Right ventricle myocardium inferior (tissue), 1 donor: ENCODE data around the gene RUFY1. TPM values are rescaled to one million over a fixed set of nuclear protein-coding genes. Genes with fewer than 3 reads are reported as not detected.
A peak's percentile ranks its signal among the peaks of the same experiment; 100 is the strongest.
"Not testable (repeated sequence)": the region's sequence is repeated elsewhere in the genome, so short reads cannot be mapped to it uniquely, and the experiment has no call there.

Source experiments
- ATAC-seq: fragments of 200-7000 bp; cut with Tn5 transposase; one replicate; pipeline ENCODE4 v1.9.1; 2020; ENCODE audit warnings: mild to moderate bottlenecking, moderate library complexity
- DNase-seq: peaks from one replicate; pipeline ENCODE4 v3.0.0; 2021; ENCODE audit errors: missing footprints
- intact Hi-C: fragments of 100-400 bp; cut with DNase I; formaldehyde crosslinking; loops from one replicate; pipeline ENCODE4 v1.11.0; 2022
- total RNA-seq: library from RNA; stranded (reverse); fragmentation: NEBNext Ultra II Directional; extraction: Animal tissue kit (Norgen Biotek cat#: 25700); gene quantifications from one replicate; pipeline ENCODE4 v1.2.1, GENCODE V29; 2021
- donor health status: DM: no; HTN: yes; CAD: no; lungs with severe emphysema.

The RUFY1 gene
- total RNA-seq, 1 donor from 2014 or later, result 20.9 TPM

DNA sequence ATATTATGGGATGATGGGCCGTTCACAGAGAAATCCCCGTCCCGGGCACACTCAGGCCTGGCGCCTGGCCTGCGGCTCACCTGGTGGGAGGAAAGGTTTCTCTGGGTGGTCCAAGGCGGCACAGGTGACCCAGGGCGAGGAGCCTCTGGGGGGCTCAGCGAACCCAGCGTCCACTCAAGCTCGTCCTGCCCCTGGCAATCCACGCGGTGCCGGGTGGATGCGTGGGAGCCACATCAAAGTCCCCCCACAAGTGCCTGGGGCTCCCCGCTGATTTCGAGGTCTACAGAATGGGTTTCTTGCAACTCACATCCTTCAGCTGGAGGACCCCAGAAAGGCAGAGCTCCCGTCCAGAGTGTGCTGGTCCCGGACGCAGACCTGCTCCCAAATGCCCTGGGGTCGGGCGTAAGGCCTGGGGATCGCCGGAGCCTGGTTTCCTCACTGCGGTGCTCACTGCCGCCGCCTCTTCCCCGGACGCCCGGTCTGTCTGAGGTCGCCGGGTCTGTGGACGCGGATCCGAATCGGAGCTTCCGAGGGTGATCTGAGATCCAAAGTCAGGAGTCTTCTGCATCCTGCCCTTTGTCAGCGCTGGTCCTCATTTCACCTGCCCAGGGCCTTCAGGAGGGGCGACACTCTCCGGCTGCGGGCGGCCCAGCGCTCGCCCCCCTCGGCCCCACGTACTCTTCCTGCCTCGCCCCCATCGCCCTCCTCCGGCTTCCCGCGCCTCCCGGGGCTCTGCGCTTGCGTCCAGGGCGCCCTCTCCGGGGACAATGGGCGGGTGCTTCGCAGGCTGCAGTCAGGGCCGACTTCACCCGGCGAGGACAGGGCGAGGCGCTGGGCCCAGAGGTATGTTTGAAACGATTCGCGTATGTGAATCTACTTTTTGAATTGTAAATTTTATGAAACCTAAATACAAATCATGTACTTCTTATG, 20.0 kb upstream of the RUFY1 start:
- intact Hi-C loops, result no loop called here
- DNase-seq (peak; percentile 85), ATAC-seq (peak; percentile 91)

- intact Hi-C loops, result no loop called here
- no peak for ATAC-seq
These were observed 17.3 kb upstream of the RUFY1 start for GRCh38 chr5:179533024-179533423.

DNA sequence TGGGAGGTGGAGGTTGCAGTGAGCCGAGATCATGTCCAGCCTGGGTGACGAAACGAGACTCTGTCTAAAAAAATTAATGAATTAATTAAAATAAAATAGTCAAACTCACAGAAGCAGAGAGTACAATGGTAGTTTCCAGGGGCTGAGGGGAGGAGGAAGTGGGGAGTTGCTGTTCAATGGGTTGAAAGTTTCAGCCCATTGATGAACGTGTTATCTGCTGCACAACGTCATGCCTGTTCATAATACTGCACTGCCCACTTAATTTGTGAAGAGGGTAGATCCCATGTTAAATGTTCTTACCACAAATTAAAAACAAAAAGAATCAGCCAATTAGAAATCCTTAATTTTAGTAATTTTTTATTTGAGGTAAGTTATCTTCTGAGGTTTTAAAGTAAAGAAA, 16.4 kb upstream of the RUFY1 start:
- intact Hi-C loops, result no loop called here
- DNase-seq (no peak), ATAC-seq (no peak)

More at GRCh38 chr5:179533024-179533423, 17.3 kb upstream of the RUFY1 start:
- DNase-seq, result no peak

- intact Hi-C loops, result no loop called here
- ATAC-seq, result no peak
- DNase-seq, result no peak
These were observed 15.9 kb upstream of the RUFY1 start for GRCh38 chr5:179534431-179534830.

- intact Hi-C loops, result no loop called here
- no peak for ATAC-seq
- no peak for DNase-seq
These were observed 13.7 kb upstream of the RUFY1 start for GRCh38 chr5:179536676-179537075.

GRCh38 chr5:179542170-179542569, 8.2 kb upstream of the RUFY1 start:
- intact Hi-C loops, result no loop called here
- ATAC-seq (no peak), DNase-seq (no peak)

DNA sequence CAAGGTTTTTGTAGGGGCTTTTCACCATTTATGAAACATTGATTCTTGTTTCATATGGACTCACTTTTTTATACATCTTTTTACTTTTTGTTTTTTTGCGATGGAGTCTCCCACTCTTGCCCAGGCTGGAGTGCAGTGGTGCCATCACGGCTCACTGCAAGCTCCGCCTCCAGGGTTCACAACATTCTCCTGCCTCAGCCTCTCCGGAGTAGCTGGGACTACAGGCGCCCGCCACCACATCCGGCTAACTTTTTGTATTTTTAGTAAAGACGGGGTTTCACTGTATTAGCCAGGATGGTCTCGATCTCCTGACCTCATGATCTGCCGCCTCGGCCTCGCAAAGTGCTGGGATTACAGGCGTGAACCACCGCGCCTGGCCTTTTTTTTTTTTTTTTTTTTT, 7.1 kb upstream of the RUFY1 start:
- intact Hi-C loops, ATAC-seq, DNase-seq: not testable (repeated sequence)

DNA sequence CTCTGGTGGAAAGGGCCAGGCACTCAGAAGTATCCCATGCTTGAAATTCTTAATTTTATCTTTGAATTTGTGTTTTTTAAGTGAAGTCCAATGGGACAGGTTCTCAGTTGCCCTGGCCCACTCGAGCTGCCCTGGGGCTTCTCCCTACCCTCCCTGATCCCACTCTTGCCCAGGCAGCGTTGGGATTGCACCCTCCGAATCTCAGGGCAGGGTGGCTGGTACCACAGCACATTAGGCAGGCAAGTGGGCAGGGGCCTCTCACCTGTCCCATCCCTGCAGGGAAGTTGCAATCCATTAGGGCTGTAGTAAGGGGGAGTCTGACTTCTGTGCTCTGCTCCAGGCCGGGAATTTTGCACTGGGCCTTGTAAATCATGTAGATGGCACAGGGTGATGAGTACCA, 2.7 kb downstream of the RUFY1 start:
- no peak for DNase-seq
- ATAC-seq, result no peak
- intact Hi-C loops, result no loop called here

- intact Hi-C loops, result no loop called here
- DNase-seq (no peak), ATAC-seq (no peak)
These were observed 3.5 kb downstream of the RUFY1 start for GRCh38 chr5:179553875-179554274.

DNA sequence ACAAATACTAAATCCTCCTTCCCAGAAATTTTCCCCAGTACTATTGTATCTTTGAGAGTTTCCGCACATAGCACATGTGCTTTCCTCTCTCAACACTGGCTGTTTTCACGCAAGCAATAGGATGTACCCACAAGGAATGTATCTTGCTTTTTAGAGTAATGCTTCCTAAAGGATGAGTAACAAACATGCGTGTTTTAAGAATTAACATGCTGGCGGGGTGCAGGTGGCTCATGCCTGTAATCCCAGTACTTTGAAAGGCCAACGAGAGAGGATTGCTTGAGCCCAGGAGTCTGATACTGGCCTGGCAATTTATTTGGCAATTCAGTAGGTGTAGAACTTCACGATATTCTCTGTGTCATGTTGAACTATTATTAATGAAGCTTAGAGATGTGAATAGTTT, 4.6 kb downstream of the RUFY1 start:
- no peak for ATAC-seq
- DNase-seq, result no peak
- intact Hi-C loops, result loop anchor here (5.0 kb wide), 1 partner anchor 67 kb away; the partner anchor contains the start of gene HNRNPH1

- intact Hi-C loops, result loop anchor here (5.0 kb wide), 1 partner anchor 64 kb away; the partner anchor contains the start of gene HNRNPH1
- ATAC-seq, DNase-seq: not testable (repeated sequence)
These were observed 8.0 kb downstream of the RUFY1 start for GRCh38 chr5:179558261-179558799.

DNA sequence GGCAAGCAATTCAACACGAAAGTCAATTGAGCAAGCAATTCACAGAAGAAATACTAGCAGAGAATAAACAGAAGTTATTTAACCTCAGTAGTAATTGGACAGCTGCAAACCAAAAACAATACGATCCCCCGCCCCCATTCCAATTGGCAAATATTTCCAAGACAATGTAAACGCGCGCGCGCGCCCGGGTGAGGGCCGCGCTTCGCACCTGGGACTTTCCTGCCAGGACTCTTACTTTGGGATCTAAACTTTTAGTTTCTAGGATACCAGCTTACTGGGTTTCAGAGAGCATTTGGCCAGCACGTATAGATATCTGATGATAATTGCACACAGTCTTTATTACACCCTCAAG, 8.6 kb downstream of the RUFY1 start:
- intact Hi-C loops, result loop anchor here (5.0 kb wide), 1 partner anchor 63 kb away; the partner anchor contains the start of gene HNRNPH1
- ATAC-seq (no peak), DNase-seq (no peak)

GRCh38 chr5:179559284-179560252, 9.2 kb downstream of the RUFY1 start:
- ATAC-seq, result peak; percentile 100
- intact Hi-C loops, result loop anchor here (5.0 kb wide), 1 partner anchor 63 kb away; the partner anchor contains the start of gene HNRNPH1

DNA sequence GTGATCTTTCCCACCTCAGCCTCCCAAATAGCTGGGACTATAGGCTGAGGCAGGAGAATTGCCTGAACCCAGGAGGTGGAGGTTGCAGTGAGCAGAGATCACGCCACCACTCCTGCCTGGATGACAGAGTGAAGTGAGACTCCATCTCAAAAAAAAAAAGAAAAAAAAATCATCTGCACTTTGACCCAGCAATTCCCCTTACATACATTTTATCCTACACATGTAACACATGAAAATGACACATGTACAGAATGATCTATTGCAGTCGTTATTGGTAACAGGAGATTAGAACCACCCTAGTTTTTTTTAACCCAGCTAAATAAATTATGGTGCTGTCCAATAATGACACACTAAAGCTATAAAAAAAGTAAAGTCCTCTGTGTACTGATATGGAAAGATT, 14.2 kb downstream of the RUFY1 start:
- intact Hi-C loops, result no loop called here
- DNase-seq, result no peak
- no peak for ATAC-seq

More at GRCh38 chr5:179559284-179560252, 9.2 kb downstream of the RUFY1 start:
- DNase-seq, result peak; percentile 99

DNA sequence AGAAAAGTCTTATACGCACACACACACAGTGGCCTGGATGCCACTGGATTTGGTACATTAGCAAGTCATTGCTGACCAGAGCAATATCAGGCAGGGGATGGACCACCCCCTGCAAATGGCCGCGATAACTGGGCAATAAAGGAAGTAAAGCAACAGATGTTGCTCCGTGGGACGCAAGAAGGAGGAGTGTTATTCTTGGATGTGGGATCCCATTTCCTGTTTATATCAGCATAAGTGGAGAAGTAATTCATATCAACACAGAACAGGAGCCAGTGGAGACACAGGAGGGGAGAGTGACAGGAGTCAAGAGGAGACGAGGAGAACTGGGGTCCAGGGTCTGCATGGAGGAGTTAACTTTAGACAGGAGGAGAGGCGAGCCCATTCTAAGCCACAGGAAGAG, 18.4 kb downstream of the RUFY1 start:
- intact Hi-C loops, result no loop called here
- DNase-seq (no peak), ATAC-seq (peak; percentile 23)

DNA sequence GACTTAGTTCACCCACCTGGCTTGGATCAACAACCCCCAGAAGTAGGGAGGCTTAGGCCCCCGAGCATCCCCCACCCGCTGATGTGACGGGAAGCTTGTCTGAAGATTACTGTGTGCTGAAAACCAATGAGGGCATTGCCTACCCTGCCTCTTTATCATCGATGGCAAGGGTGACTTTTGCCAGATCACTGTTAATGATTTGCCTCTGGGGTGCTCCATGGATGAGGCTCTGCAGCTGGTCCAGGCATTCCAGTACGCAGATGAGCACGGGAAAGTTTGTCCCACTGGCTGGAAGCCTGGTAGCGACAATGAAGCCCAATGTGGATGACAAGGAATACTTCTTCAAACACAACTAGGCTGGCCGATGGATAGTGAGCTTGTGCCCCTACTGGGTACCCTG, 22.0 kb downstream of the RUFY1 start:
- intact Hi-C loops, result no loop called here
- DNase-seq (no peak), ATAC-seq (no peak)

GRCh38 chr5:179577286-179577960, 27.1 kb downstream of the RUFY1 start:
- intact Hi-C loops, result no loop called here
- no peak for DNase-seq
- ATAC-seq, result no peak

GRCh38 chr5:179585941-179586401, 35.6 kb downstream of the RUFY1 start:
- DNase-seq (no peak), ATAC-seq (no peak)
- intact Hi-C loops, result no loop called here
